GM10847 (cell line): ENCODE results near the gene SIX3.

Source experiments
- POLR2A ChIP-seq: IDR thresholded peaks from 2 replicates; pipeline ENCODE4 v1.6.1; 2011; ENCODE audit not compliant: insufficient read length; ENCODE audit errors: extremely low read depth

Gene SIX3

DNA sequence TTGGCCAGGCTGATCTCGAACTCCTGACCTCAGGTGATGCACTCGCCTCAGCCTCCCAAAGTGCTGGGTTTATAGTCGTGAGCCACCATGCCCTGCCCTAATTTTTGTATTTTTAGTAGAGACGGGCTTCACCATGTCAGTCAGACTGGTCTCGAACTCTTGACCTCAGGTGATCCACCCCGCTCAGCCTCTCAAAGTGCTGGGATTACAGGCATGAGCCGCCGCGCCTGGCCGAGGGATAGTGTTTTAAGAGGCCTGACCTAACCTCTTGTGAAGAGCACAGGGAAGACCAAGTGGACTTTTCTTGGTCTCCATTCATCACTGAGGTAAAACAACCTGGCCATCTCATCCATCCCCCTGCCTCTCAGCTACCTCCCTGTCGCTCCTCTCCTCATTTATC is 38.1 kb downstream of the SIX3 start:
- no peak for TF ChIP-seq POLR2A

DNA sequence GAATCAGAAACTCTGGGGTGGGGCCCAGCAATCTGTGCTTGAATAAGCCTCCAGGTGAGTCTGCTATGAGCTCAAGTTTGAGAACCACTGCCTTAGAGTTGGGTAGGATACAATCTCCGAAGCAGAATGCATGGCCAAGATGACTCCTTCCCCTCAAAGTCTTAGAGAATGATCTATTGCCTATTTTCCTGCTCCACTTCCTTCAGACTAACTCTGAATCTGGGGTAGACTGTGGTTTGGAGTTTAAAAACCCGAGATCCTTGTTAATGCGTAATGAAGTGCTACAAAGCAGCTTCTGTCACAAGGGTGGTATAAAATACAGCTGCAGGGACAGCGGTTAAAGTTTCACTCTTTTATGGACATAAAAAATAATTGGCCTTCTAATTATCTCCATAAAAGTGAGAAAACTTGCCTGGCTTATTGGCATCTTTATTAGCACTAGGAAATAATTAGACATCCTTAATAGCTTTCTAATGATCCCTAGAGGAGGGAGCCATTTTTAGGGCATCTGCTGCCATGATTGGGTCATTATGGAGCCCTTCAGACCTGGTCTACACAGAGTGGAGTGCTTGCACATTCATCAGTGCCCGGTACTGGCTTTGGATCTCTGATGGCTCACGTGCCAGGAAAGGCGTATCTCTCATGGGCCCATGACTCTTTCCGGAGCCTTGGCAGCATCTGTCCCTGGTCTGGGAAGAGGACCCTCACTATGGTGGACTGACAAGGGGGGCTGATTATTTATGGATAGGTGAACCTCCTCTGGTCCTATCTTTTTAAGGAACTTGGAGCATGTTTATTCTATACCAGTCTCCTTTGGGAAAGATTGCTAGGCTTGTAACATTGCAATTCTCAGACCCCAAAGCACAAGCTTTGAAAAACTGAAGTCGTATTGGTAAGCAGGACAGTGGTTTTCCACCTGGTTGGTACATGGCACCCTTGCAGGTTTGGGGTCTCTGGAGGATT is 39.5 kb downstream of the SIX3 start:
- TF ChIP-seq POLR2A = no peak

DNA sequence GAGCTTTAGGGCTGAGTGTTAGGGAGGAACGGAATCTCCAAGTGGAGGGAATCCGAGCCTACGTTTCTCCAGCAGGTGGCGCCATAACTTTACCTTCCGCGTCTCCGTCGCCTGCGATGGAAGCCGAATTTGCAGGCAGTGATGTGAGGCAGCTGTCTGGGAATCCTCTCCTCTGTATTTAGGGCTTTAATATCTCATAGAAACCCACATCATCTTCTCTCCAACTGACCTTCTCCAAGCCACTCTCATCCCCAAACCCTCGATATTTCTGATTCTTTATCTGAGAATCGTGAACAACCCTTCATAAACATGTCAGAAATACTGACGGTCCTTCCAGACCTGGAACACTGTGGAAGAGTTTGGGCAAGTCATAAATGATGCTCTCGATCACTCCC is 40.2 kb downstream of the SIX3 start:
- no peak for TF ChIP-seq POLR2A

DNA sequence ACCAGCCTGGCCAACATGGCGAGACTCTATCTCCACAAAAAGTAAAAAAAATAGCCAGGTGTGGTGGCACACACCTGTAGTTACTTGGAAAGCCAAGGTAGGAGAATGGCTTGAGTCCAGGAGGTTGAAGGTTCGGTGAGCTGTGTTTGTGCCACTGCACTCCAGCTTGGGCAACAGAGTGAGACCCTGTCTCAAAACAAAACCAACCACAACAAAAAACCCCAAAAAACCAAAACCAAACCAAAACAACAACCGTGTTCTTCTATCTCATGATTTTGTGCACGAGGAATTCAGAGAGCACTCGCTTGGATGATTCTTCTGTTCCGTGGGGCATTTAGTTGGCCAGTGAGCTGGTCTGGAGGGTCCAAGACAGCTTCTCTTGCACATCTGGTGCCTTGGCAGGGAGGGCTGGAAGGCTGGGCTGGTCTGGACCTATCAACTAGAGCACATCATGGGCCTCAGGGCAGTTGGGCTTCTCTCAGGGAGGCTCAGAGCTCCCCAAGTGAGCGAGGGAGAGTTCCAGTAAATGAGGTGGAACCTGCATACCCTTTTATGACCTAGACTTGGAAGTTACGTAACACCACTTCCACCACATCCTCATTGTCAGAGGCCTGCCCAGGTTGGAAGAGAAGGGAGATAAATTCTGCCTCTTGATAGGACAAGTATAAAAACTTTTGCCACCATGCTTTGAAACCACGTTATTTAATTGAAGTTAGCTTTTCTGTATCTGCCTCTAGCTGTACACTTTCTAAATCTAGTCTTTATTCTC is 42.5 kb downstream of the SIX3 start:
- TF ChIP-seq POLR2A = no peak

DNA sequence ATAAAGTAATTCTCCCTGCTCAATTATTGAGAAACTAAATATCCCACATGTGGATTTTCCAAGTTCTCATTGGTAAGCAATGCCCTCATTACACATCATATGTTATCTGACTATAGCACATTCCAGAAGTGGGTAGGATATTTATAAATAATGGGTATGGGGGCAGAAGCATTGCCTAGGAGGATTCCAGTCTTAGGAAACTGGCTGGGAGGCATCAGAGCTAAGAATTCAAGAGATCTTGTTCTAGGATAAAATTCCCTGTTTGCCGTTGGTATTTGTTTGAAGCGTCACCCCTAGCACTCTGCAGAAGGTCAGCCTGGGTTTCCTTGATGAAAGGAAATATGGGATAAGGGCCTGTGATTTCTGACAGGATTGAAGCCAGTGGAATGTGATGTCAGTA is 47.7 kb downstream of the SIX3 start:
- TF ChIP-seq POLR2A = no peak

DNA sequence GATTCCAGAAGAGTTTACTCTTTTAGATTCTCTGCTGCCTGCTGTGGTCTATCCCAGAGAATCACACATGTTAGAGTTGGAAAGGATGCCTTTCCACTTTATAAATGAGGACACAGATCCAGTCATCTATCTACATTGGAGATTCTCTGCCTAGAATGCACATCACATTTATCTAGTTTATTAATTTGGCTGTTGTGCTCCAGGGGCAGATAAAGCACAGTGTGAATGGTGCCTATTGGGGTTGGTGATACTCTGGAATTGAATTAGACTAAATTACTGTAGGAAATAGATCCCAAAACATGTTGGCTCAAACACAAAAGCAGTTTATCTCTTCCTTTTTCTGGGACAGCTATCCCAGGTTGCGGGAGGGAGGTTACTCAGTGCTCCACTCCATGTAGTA is 52.9 kb downstream of the SIX3 start:
- TF ChIP-seq POLR2A = no peak
